NCI-H146 treated with DMSO at 0.1 percent for 48 hours (cell line): Measurements from ENCODE around the gene FANCC.
"Not testable (repeated sequence)": the region's sequence is repeated elsewhere in the genome, so short reads cannot be mapped to it uniquely, and the experiment has no call there.

ENCODE experiments used
- DNase-seq: peaks from one replicate; lab custom pipeline; 2025; ENCODE audit not compliant: unreplicated experiment; lab: John Stamatoyannopoulos, UW

Gene FANCC

DNA sequence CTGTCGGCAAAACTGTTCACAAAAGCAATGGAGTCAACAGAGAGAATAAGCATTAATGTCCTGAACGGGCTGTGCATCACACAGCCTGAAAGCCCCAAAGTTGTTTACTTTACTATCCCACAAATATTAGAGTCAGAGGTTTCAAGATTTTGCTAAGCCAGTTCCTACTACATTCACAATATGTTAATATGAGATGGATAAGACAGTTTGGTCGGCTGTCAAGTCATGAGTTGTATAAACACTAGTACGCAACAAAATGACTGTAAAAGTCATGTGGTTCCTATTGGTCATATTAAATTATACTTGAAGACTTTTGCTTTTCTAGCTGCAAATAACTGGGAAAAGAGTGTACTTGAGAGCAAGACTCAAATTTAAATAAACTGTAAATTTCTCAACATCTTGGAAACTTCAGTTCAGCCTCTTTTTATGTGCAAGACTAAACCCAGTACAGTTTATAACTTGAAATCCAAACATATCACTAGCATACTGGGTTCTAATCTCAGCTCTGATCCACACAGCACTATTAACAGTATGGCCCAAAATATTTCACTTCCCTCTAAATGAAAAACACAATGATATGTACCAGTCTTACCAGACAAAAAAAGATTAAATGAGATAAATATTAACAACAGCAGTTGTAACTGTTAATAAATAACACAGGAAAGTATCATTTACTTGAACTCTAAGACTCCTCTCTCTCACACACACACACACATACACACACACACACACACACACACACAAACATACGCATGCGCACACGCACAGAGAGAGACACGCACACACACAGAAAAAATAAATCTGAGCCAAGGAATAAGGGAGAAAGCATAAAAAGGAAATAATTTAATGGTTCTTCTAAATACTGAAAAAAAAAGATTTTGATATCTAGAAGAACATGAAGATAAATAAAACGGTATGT is 33.1 kb downstream of the FANCC start:
- DNase-seq = no peak

DNA sequence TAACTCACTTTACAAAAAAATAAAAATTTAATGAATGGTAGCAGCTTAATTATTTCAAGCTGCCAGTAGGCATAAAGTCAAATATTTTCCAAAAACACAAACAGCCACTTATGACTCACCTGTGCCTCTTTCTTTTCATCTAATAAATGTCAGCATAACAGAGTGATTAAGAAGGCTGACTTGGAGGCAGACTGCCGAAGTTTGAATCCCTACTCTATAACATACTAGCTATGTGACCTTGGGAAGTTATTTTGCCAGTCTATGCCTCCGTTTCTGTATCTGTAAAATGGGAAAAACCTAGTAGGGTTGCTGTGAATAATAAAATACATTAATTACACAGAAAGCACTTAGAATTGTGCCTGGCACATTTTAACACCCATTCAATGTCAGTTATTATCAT is 33.8 kb downstream of the FANCC start:
- no peak for DNase-seq

DNA sequence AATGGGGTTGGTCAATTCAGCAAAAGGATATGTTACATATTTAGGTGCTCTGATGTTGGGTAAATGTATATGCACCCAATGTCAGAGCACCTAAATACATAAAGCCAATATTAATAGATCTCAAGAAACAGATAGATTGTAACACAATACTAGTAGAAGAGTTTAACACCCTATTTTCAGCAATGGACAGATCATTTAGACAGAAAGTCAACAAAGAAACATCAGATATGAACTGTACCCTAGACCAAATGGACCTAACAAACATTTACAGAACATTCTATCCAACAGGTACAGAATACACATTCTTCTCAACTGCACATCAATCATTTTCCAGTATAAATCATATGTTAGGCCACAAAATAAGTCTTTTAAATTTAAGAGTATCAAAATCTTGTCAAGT is 35.2 kb downstream of the FANCC start:
- no peak for DNase-seq

DNA sequence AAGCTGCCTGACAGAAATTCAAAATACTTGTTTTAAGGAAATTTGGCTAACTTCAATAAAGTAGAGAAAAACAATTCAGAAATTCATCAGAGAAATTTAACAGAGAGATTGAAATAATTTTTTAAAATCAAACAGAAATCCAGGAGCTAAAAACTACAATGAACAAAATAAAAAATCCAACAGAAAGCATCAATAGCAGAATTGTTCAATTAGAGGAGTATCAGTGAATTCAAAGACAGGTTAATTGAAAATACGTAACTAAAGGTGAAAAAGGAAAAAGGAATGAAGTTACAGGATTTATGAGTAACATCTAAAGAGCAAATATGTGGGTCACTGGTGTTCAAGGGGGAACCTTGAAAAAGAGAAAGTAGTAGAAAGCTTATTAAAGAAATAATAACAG is 36.8 kb downstream of the FANCC start:
- DNase-seq = no peak

DNA sequence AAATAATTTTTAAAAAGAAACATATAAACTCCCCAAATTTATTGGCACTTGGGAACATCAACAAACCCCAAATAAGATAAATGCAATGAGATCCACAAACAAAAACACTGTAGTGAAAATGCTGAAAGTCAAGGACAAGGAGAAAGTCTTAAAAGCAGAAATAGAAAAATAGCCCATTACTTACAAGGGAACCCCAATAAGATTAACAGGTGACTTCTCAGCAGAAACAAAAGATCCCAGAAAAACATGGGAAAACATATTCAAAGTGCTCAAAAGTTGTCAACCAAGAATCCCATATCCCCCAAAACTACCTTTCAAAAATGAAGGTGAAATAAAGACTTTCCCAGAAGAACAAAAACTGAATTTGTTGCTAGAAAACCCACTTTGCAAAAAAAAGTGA is 40.0 kb downstream of the FANCC start:
- no peak for DNase-seq

DNA sequence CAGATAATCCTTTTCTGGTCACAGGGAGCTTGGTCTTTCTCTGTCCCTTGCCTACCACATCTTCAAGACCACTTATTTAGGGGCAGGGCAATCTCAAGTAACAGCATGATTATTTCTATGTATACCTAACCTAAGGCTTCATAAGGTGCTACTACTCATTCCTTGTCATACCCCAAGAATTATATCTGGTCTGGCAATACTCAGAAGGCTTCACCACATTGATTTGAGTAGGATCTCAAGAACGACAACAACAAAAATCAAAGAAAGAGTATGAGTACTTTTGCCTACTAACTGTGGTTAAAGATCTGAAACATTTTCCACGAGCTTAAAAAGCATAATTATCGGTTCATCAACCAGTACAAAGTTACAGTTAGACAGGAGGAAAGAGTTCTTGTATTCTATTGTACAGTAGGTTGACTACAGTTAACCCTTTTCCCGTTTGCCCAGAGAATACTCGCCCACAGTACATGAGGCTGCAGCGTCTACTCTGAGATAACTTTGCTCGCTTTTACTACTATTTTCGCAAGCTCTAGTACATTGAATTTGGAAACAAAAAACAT is 41.0 kb downstream of the FANCC start:
- no peak for DNase-seq

DNA sequence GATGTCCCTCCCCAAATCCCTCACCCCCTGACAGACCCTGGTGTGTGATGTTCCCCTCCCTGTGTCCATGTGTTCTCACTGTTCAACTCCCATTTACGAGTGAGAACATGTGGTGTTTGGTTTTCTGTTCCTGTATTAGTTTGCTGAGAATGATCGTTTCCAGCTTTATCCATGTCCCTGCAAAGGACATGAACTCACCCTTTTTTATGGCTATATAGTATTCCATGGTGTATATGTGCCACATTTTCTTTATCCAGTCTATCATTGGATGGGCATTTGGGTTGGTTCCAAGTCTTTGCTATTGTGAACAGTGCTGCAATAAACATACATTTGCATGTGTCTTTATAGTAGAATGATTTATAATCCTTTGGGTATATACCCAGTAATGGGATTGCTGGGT is 43.3 kb downstream of the FANCC start:
- not testable (repeated sequence) for DNase-seq

DNA sequence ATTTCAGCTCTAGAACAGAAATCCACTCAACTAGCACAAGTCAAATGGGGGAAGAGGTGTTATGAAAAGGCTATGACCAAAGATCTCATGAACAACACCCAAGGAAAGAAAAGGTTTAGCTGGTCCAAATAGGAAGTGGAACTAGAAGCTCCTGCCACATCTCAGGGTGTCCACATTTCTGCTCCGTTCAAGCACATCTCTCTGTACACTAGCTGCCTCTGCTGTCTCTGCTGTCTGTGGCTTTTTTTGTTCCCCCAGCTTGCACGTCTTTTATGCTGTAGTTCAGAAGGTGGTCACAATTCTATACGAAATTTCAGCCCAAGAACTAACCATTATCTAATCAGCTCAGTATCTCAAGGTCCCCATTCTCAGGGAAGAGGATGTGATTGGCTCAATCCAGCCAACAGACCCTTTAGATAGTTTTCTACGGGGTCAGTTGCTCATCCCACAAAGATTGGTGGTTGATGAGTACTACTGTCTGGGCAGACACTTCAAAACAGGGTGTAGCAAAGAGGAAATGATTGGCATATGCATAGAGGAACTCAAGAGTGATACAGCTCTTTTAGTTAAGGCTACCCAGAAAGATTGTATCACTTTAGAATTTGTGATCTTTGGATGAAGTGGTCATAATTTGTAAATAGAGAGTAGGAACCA is 44.0 kb downstream of the FANCC start:
- no peak for DNase-seq

DNA sequence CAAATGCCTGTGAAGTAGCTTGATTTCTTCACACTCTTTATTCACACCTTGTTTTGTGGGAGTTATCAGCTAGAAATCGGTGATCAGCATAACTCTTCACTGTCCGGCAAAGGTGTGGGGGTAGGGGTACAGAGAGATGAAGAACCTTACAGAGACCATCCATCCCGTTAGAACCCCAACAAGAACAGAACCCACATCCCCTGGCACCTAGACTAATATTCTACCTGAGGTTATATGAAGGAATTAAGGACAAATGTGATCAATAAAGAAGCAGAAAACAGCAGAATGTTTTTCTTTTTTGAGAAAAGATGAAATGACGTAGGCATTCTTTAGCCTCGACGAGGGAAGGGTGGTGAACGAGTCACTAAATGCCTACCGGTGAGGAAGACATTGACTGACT is 44.7 kb downstream of the FANCC start:
- no peak for DNase-seq

DNA sequence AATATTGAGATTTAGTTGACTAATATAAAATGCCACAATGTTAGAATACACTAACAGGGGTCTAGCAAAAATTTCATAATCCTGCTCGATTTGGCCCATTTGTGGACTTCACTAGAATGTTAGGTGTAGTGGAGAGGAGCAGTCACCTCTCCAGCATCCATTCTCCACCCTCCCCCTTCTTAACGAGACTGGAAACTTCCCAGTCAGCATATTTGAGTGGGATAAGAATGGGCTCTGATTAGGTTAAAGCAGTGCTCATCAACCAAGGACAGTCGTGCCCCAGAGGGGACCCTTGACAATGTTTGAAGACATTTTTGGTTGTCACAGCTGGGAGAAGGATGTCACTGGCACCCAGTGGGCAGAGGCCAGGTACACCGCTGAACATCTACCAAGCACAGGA is 46.7 kb downstream of the FANCC start:
- DNase-seq = no peak

DNA sequence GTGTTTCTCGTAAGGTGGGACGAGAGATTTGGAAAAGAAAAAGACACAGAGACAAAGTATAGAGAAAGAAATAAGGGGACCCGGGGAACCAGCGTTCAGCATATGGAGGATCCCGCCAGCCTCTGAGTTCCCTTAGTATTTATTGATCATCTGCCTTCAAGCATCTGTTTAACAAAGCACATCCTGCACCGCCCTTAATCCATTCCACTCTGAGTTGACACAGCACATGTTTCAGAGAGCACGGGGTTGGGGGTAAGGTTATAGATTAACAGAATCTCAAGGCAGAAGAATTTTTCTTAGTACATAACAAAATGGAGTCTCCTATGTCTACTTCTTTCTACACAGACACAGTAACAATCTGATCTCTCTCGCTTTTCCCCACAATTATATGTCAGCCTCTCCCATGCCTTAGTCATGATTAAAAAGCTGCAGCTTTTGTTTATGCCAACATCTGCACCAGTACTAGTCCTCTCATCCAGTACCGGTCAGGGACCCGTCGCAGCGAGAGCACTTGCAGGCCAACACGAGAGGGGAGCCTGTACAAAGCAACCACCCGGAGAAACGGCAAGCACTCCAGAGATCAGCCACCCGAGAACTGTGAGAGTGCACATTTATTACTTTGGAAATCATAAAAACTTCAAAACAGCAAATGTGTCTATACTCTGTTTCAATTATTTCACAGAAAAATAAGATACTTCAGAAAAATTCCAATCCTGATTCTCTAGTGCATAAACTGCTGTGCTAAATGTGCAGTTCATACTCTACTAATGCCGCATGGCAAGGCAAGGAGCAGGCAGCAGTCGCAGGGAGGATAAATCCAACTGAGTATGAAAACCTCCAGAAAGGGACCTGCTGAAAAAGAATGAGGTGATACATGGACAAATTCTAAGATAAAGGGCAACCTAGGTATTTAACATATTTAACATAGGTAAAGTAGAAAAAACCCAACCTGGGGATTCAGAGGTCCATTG is 47.4 kb downstream of the FANCC start:
- not testable (repeated sequence) for DNase-seq

DNA sequence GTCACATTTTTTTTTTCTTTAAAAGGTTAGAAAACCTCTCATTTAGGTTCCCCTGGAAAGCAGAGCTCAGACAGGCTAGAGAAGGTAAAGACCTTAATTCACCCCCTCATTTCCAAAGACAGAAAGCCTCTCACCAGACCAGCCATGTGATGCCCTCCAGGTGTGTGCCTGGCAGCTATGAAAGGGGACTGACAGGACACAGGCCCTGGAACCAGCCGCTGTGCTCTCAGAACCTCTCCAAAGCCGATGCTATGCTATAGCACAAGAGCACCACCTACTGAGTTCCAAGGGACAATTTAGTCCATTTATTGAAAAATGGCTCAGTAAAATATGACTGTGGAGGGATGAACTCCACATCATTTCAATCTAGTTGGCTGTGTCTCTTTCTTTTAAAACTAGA is 48.8 kb downstream of the FANCC start:
- DNase-seq = peak; percentile 59

DNA sequence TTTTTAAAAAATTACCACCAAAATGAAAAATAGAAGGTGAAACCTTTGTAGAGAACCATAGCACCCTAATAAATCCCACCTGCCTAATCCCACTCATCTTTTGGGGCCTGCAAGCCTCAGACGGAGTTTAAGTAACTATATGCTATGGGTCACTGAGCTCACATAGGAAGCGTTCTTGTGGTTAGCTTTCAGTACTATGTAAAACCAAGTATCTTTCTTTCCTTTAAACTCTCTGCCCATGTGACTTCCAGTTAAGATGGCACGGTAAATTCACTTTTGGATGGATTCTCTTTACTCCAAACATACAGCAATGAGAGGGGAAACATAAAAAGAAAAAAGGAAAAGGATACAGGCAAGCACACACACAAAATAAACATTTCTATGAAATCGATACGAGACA is 50.9 kb downstream of the FANCC start:
- DNase-seq = no peak

DNA sequence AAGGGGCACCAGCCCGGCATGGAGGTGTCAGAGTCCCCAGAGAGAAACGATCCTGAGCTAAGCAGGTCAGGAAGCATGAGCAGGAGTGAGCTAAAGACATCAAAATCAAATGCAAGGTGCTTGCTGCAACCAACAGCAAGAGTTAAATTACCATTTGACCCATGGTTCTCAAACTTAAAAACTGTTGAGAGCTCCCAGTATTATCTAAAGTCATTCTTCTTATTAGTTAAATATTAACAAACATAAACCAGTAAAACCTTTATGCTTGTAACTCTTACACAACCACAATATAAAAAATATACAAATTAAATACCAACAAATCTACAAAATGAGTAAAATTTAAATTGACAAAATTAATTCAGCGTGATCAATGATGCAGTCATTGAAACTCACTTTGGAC is 51.5 kb downstream of the FANCC start:
- DNase-seq = no peak

DNA sequence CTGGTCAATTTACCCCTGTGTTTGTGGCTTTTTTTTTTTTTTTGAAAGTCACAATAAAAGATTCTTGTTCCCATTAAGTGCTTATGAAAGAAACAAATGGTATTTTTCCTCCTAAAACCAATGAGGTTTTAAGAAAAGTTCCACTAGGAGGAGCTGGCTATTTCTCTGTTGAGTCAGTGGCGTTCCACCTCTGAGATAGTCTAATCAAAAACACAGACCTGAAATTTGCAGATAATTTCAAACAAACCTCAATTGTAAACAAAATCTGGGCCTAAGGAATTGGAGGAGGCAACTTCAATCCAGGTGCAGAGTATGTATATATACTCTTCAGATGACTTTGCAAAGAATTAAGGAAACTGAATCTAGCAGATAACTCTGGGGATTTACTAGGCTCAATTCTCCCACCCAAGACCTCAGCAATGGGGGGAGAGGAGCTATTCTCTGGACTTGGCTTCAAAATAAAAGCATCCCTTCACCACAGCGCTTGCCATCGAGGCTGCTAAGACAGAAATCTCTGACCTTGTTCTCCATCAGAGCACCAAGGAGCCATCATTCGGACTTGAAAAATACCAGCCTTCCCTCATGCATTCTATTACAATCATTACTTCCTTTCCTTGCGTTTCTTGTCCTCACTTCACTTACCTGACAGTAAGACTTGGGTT is 52.4 kb downstream of the FANCC start:
- no peak for DNase-seq

DNA sequence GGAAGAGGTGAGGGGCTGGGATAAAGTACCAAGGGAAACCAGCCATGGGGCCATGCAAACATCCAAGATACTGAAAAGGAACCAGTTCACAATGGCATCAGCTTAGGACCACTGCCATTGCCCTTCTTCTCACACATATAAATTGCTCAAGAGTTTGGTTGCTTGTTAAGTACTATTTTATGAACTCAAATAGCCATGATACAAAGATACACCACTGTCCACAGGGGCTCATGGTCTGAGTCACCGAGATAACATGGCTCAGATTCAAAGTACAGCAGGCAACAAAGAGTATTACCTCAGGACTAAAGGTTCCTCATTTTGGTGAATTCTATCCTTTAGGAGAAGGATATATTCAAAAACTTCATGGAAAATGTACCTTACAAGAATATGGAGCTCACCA is 55.6 kb downstream of the FANCC start:
- DNase-seq = no peak

DNA sequence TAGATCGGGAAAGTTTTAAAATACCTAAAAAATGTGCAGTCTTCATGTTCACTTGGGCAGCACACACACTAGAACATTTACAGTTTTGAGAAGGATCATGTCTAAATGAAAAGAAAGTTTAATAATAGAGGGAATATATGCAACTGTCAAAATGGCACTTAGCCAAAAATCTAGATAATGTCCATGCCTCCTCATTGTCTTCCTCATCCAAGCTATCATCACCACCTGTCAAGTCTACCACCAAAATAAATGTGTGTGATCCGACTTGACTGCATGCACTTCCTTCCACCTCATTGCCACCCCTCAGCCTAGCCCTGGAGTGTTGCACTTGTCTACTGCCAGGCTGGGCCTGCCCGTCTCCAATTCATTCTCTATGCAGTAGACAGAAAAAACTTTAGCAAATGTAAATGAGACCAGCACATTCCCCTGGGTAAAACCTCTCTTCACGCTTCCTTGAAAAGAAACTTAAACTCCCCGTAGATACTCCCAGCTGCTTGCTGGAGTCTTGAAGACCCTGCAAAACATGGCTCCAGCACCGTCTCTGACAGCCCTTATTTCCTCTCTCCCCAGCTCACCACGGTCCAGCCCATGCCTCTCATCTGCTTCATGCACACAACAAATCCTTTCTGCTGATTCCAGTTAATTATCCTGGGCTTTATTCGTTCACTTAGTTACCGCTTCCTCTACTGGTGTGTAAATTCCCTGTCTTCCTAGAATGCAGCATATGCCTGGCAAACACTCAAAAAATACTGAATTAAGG is 66.9 kb downstream of the FANCC start:
- peak; percentile 3 for DNase-seq

DNA sequence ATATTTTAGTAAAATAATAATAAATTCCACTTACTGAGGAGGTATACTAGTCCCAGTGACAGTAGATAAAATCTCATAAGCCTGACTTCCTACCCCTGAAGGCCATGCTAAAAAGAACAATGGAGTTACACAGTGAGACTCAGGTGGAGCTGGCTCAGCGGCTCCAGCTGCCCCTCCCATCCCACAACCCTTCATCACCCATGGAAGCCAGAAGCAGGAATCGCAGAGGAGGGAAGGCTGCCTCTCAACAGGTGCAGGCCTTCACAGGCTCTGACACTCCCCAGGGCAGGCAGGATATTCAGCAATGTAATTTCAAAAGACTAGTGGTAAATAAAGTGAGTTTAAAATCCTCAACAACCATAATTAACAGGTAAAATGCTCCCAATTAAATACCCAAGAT is 67.5 kb downstream of the FANCC start:
- peak; percentile 63 for DNase-seq

DNA sequence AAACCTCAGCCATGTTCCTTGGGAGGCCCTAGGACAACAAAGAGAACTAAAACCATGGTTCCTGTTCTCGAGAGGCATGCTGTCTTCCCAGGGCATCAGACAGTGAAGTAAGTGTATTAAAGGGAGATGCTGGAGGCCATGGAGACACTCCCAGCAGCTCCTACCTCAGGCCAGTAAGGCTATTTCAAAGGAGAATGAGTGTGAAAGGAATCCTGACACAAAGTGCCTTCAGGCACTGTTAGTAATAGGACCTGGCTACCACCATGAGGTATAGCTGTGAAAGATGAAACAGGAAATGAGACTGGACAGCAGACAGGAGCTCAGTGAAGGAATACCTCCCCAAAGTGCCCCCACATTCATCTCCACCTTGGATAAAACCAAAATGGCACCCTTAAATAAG is 71.0 kb downstream of the FANCC start:
- DNase-seq = no peak

DNA sequence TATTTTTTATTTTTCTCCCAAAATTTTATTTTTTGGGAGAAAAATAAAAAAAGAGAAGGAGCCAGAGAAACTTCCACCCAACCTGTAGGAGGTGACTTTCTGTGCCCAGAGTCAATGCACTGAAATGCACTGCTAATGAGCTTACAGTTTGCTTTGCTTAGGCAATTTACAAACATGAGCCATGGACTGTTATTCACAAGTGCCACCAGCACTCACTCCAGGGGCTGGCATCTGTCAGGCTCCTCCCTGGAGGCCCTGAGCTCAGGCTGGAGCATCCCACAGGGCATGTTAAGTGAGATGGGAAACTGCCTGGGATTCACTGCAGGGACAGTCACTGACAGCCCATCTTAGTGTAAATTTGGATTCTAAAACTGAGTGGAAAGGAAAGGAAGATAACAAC is 74.9 kb downstream of the FANCC start:
- DNase-seq = no peak
